ENCODE measurements around the gene MRPS5. TPM values are rescaled to one million over a fixed set of nuclear protein-coding genes. Genes with fewer than 3 reads are reported as not detected.

Gene MRPS5
- total RNA-seq, 1 donor from 2014 or later: 68.8 TPM

GRCh38 chr2:95062242-95063085 is 59.1 kb downstream of the MRPS5 start:
- intact Hi-C loops (cut with micrococcal nuclease): loop anchor here (1.0 kb wide), 2 partner anchors 12 to 40 kb away; no protein-coding TSS in a partner anchor

DNA sequence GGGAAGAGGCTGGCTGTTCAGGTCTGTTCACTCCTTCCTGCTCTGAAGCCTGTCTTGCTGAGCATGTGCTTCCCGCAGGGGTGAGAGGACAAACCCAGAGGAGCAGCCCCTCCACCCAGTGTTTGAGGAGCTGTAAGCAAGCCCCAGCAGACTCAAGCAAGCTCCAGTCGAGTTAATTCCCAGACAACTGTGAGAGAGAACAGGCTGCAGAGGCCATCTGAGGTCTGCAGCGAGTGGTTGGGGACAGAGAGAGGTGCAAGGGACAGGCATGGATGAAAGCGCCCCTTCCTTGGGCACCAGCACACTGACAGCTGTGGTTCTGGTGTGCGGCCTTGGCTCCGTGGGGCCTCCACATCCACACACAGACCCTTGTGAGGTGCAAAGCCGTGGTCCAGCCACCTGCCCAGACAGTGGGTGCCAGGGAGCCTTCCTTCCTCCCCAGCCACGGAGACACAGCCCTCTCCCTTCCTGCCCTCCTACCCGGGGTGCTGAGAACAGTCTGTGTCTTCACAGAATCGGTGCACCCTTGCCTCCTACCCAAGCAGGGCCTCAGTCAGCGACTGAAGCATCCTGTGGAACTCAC is 59.9 kb downstream of the MRPS5 start:
- intact Hi-C loops (cut with micrococcal nuclease): loop anchor here (1.0 kb wide), 2 partner anchors 13 to 39 kb away; no protein-coding TSS in a partner anchor

DNA sequence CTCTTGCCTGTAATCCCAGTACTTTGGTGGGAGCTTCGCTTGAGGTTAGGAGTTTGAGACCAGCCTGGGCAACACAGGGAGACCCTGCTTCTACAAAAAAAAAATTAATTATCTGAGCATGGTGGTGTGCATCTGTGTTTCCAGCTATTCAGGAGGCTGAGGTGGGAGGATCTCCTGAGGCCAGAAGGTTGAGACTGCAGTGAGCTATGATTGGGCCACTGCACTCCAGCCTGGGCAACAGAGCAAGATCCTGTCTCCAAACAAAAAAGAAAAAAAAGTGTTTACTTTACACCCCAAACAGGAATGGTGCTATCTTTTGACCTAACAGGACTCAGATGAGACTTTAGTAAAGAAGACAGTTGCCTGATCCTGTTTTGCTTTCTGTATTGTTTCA is 60.5 kb downstream of the MRPS5 start:
- intact Hi-C loops (cut with micrococcal nuclease): no loop called here

DNA sequence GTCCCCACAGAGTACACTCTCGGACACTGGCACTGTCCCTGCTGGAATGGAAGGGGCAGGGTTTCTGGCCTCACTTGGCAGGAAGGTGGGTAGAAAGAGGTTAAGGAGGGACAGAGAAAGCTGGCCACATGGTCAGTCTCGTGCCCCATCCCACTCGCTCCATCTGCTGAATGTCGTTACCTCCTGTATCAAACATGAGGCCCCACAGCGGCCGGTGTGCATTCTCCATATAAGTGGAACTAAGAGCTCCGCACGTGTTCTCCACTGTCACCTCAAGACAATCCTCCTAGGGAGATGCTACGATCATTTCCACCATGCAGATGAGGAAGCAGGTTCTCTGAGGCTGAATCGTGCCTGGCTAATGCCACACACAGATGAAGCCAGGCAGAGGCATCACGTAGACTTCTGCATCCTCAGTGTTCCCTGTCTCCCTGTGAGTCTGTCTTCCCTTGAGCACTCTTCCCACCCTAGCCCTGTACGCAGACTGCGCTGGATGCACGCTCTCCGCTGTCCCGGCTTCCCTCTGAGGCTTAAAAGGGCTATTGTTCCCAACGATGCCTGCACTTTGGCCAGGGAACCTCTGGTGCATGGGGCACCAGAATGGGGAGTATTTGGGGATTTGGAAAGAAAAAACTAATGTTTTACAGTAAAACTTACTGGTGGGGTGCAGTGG is 61.0 kb downstream of the MRPS5 start:
- intact Hi-C loops (cut with micrococcal nuclease): no loop called here

- intact Hi-C loops (cut with micrococcal nuclease): no loop called here
These were observed 61.8 kb downstream of the MRPS5 start for GRCh38 chr2:95059656-95060370.

DNA sequence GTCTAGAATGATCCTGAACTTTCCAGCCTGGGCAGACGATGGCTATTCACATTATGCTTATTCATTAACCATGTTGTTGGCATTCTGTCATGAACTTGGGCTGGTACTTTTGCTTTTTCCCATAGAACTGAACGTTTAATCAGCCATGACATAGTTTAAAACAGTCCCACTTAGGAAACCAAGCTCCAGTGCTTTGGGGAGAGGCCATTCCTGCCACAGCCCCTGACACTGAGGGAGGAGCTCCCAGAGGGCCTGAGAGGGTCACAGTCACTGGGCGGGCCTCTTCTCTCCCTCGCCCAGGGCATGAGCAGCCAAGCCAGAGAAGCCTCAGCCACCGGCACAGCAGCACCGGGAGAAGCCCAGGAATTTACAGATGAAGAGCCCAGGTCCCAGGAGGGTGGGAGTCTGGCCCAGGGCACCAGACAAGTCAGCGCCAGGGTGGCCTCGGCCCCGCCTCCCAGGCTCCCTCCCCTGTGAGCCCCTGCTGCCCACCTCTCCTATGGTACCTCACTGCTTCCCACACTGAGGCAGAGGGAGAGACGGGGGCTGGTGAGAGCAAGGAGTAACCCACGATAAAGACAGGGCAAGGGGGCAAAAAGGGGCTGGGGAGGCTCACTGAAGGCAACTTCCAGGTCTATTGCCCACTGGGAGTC is 62.5 kb downstream of the MRPS5 start:
- intact Hi-C loops (cut with micrococcal nuclease): no loop called here

- intact Hi-C loops (cut with micrococcal nuclease): no loop called here
These were observed 63.1 kb downstream of the MRPS5 start for GRCh38 chr2:95058466-95058988.

- intact Hi-C loops (cut with micrococcal nuclease): no loop called here
These were observed 63.9 kb downstream of the MRPS5 start for GRCh38 chr2:95057535-95058370.

DNA sequence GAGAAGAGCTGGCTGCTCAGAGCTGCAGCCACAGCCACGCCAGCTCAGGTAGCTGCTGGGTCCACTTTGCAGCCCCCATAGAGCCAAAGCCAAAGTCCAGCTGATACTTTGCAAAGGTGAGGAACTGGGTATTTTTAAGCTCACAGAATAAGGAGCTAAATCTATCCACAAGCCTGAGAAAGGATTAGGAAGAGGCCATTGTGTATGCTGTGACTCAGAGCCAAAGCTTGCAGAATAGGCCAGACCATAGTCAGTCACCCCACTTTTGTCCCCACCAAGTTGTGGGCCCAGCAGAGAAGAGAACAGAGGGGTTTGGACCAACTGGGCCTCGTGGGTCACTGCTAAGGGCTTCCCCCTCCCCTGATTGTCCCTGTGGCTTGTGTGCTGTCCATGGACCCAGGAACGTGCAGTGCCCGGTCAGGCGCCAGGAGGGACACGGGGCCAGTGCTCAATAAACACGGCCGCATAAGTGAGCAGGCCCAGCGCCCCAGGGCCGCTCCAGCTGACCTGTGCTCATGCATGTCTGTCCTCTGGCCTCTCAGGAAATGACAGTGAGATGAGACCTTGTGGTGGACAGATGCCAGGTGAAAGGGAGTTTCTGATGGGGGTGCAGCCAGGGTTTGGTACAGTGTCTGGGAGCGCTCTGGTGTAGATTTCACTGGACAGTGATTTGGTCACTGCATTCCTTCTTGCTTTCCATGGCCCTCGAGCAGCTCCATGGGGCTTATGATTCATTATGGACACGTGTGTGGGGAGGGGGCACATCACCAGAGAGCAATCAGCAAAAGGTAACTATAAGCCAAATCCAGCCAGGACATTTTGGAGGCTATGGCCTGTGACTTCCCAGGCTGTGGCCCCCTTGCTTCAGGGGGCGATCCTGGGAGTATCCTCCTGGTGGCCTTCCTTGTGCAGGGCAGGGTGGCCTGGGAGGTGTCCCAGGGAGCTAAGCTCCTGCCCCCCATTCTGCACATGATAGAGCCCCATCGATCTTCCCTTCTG is 64.8 kb downstream of the MRPS5 start:
- intact Hi-C loops (cut with micrococcal nuclease): no loop called here

GRCh38 chr2:95056044-95056443 is 65.6 kb downstream of the MRPS5 start:
- intact Hi-C loops (cut with micrococcal nuclease): no loop called here

GRCh38 chr2:95055262-95055661 is 66.3 kb downstream of the MRPS5 start:
- intact Hi-C loops (cut with micrococcal nuclease): no loop called here

DNA sequence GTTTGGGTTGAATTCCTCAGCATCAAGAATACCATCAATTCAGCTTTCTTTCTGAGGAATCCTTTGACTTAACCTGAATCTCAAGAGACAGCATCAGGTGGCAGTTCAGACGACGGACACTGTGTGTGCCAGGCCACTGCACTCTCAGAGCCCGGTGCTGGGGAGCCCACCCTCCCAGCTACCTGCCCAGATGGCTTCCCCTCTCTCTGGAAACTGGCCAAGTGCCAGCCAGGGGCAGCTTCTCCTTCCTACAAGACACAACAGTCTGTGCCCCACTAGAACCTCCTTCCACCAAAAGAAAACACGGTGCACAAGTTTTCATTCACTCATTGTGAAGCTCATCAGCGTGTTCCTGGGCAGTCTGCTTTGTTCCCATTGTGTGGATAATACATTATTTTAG is 67.6 kb downstream of the MRPS5 start:
- intact Hi-C loops (cut with micrococcal nuclease): no loop called here

DNA sequence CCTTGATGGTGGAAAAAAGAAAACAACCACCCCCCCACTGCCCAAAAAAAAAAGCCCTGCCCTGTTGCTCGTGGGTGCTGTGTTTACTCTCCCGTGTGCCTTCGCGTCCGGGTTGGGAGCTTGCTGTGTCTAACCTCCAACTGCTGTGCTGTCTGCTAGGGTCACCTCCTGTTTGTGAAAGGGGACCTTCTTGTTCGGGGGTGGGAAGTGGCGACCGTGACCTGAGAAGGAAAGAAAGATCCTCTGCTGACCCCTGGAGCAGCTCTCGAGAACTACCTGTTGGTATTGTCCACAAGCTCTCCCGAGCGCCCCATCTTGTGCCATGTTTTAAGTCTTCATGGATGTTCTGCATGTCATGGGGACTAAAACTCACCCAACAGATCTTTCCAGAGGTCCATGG is 68.1 kb downstream of the MRPS5 start:
- intact Hi-C loops (cut with micrococcal nuclease): no loop called here

GRCh38 chr2:95052804-95053479 is 68.7 kb downstream of the MRPS5 start:
- intact Hi-C loops (cut with micrococcal nuclease): no loop called here

GRCh38 chr2:95052307-95052706 is 69.3 kb downstream of the MRPS5 start:
- intact Hi-C loops (cut with micrococcal nuclease): no loop called here

- intact Hi-C loops (cut with micrococcal nuclease): loop anchor here (1.0 kb wide), 1 partner anchor 29 kb away; no protein-coding TSS in a partner anchor
These were observed 70.0 kb downstream of the MRPS5 start for GRCh38 chr2:95051626-95052025.

DNA sequence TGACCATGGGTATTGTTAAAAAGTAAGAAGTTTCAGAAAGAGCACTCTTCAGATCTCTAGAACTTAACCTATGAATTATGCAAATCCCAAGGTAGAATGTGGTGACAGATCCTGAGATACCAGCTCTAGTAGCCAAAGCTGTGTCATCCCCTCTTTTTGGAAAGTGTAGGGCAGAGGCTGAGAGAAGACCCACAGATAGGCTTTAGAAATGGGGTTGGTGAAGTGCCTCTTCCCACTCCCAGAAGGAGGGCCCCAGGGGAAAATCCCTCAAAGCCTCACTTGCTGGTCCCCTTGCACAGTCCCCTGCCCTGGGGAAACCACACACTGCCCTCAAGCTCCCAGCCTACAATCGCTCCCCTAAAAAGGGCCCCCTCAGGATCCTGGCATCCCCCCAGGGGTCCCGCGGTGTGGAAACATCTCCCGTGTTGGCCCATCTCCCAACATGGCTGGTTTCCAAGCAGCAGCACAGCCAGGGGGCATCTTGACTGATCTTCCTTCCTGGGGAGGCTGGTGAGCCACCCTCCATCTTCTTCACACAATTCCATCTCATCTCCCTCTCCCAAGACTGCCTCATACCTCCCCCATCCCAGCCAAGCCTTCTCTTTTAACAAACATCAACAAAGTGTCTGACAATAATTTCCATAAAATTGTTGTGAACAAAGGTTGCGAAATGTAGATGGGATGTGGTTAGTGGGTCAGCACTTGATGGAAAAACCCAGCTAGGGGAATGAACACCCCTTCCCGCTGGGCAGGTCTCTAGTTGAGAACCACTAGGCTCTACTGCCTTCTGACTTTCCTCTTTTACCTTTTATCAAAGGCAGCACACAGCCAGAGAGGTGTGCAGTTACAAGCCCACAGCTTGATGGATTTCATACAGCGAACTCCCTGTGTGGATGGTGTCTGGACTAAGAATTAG is 71.0 kb downstream of the MRPS5 start:
- intact Hi-C loops (cut with micrococcal nuclease): loop anchor here (1.0 kb wide), 1 partner anchor 28 kb away; no protein-coding TSS in a partner anchor

Data from T-helper 1 cell treated with Interleukin-12 subunit alpha and Interleukin-12 subunit beta and Interleukin-4 antibody, amounts not matched to agents 30 ng/mL and 1 ng/mL, for 36 hours (primary cell).